ENCODE data around the gene FHOD3.

The FHOD3 gene

GRCh38 chr18:36643061-36643460 lies 345.5 kb downstream of the FHOD3 start:
- Histone ChIP-seq H3K36me3 (ENCODE audit: control insufficient read depth in 2 of 2, insufficient read depth in 1 of 2, low read length in 2 of 2) (no peaks in the 10 kb centered on the region), H3K4me1 (ENCODE audit: control insufficient read depth, insufficient read depth, low read length) (no peaks in the 10 kb centered on the region), H3K4me3 (ENCODE audit: low read depth, low read length) (no peak overlapping the region), H3K9me3 (ENCODE audit: control insufficient read depth, insufficient read depth, low read depth, low read length) (no peaks in the 10 kb centered on the region), H3K27ac (ENCODE audit: extremely low read depth, low read depth, low read length) (no peak overlapping the region)
- CTCF ChIA-PET = no interaction called here
- TF ChIP-seq ZNF580 (tag by site-specific recombination; IDR thresholded peaks at IDR 0.05) (no peak), ZNF362 (tag by site-specific recombination; IDR thresholded peaks at IDR 0.05) (no peak), ZNF398 (tag by site-specific recombination; IDR thresholded peaks at IDR 0.05) (no peak), GLI2 (tag by site-specific recombination; IDR thresholded peaks at IDR 0.05; ENCODE audit: borderline replicate concordance, low read depth) (no peak), ZNF518A (tag by site-specific recombination; conservative IDR thresholded peaks at IDR 0.05; ENCODE audit: low read depth) (no peak), HOXD13 (CRISPR knock-in tag; IDR thresholded peaks at IDR 0.05; ENCODE audit: borderline replicate concordance) (no peak), ZNF639 (tag by site-specific recombination; IDR thresholded peaks at IDR 0.05) (no peak), BCL11B (tag by site-specific recombination; IDR thresholded peaks at IDR 0.05; ENCODE audit: low read depth) (no peak), ZNF596 (tag by site-specific recombination; IDR thresholded peaks at IDR 0.05) (no peak), ZNF112 (tag by site-specific recombination; IDR thresholded peaks at IDR 0.05) (no peak), ZNF280C (tag by site-specific recombination; IDR thresholded peaks at IDR 0.05) (no peak), ZNF792 (tag by site-specific recombination; IDR thresholded peaks at IDR 0.05) (no peak), ZFP3 (tag by site-specific recombination; IDR thresholded peaks at IDR 0.05; ENCODE audit: low read depth) (no peak), ZNF157 (tag by site-specific recombination; IDR thresholded peaks at IDR 0.05) (no peak), KLF8 (tag by site-specific recombination; IDR thresholded peaks at IDR 0.05) (no peak), ZNF791 (tag by site-specific recombination; IDR thresholded peaks at IDR 0.05) (no peak)
- POLR2A ChIA-PET = no interaction called here
